Testis (tissue), 3 donors: Measurements from ENCODE around the gene ATL1. TPM values are rescaled to one million over a fixed set of nuclear protein-coding genes. Genes with fewer than 3 reads are reported as not detected.

Experiments used
- DNase-seq: peaks from one replicate; pipeline ENCODE4 v3.0.0-alpha.2; 2019
- H3K27ac ChIP-seq, 2 donors: fragments of 200-600 bp; sonication (generic); one replicate each; pipeline ENCODE4 v1.5.1; 2019
- H3K27me3 ChIP-seq: fragments of 200-600 bp; sonication (generic); one replicate; pipeline ENCODE4 v1.5.1; 2019
- H3K36me3 ChIP-seq: fragments of 200-600 bp; sonication (generic); one replicate; pipeline ENCODE4 v1.5.1; 2017; ENCODE audit warnings: low read depth; ENCODE audit errors: missing control alignments
- H3K4me1 ChIP-seq: fragments of 200-600 bp; sonication (generic); one replicate; pipeline ENCODE4 v1.5.1; 2019
- H3K4me3 ChIP-seq, 2 donors: fragments of 200-600 bp; sonication (generic); one replicate each; pipeline ENCODE4 v1.5.1; 2017 to 2019
- H3K9me3 ChIP-seq: fragments of 200-600 bp; sonication (generic); one replicate; pipeline ENCODE4 v1.5.1; 2017
- CTCF ChIP-seq, 3 experiments: fragments of 450-650 bp in 2 of 3; fragments of 200-600 bp in 1 of 3; sonication (generic) in 1 of 3; IDR thresholded peaks; one replicate each; pipeline ENCODE4 v1.5.1; 2016 to 2019; ENCODE audit warnings: antibody characterized with exemption in 3 of 3, mild to moderate bottlenecking in 2 of 3, moderate library complexity in 1 of 3
- POLR2A ChIP-seq: fragments of 450-650 bp; IDR thresholded peaks from one replicate; pipeline ENCODE4 v1.6.1; 2017; ENCODE audit warnings: antibody characterized with exemption, mild to moderate bottlenecking, moderate library complexity
- WGBS, 2 donors: methylation state at CpG; one replicate each; pipeline ENCODE4 v1.1.5; 2018; 5-methylcytosine and 5-hydroxymethylcytosine counted together
- intact Hi-C: fragments of 100-400 bp; cut with DNase I; formaldehyde crosslinking; loops from one replicate; pipeline ENCODE4 v1.15.1; 2023; ENCODE audit warnings: low total_unique reads
- polyA plus RNA-seq: library from polyadenylated mRNA; stranded (reverse); fragments of 350-450 nt; fragmentation: Illumina TruSeq; extraction: RNeasy Lipid Tissue Mini Kit (QIAGEN cat#74804); gene quantifications from one replicate; pipeline ENCODE4 v1.2.3, GENCODE V29; 2014; ENCODE audit warnings: low read depth, low replicate concordance; ENCODE audit not compliant: insufficient read depth
- total RNA-seq, 2 donors: library from RNA; depleted of rRNA; stranded (reverse); fragments of >200 nt; gene quantifications; one replicate each; pipeline ENCODE4 v1.2.3, GENCODE V29; 2016

Gene ATL1
- total and polyA plus RNA-seq, 3 donors from 2014 or later = 10.0 to 25.1 (median 14.4) TPM

- H3K27ac ChIP-seq = no peak overlapping the region
- TF ChIP-seq CTCF (IDR thresholded peaks at IDR 0.05) = no peak
- TF ChIP-seq POLR2A = no peak
- no peaks in the 10 kb centered on the region for H3K4me1 ChIP-seq
- H3K9me3 ChIP-seq = no peaks in the 10 kb centered on the region
- no peaks in the 10 kb centered on the region for H3K36me3 ChIP-seq
- H3K27me3 ChIP-seq = no peaks in the 10 kb centered on the region
- H3K4me3 ChIP-seq = no peak overlapping the region
- intact Hi-C loops = no loop called here
- 79 to 83% methylated on average over 1 of the region's 1 CpG for WGBS, 2 donors
- DNase-seq = no peak
Measured at GRCh38 chr14:50541159-50541567, 18.8 kb upstream of the ATL1 start.

GRCh38 chr14:50542941-50543418 lies 17.0 kb upstream of the ATL1 start:
- TF ChIP-seq POLR2A (no peak), CTCF (IDR thresholded peaks at IDR 0.05) (peak; percentile 29 to 43 (median 40))
- intact Hi-C loops = no loop called here
- H3K27ac ChIP-seq = no peak overlapping the region
- peak; percentile 56 for DNase-seq
- WGBS, 2 donors = 25 to 55% methylated on average over 2 of the region's 2 CpGs
- H3K4me1 ChIP-seq = no peaks in the 10 kb centered on the region
- H3K36me3 ChIP-seq = no peaks in the 10 kb centered on the region
- no peaks in the 10 kb centered on the region for H3K27me3 ChIP-seq
- no peak overlapping the region for H3K4me3 ChIP-seq
- H3K9me3 ChIP-seq = no peaks in the 10 kb centered on the region

- no peak for DNase-seq
- no peak overlapping the region for H3K4me3 ChIP-seq
- H3K36me3 ChIP-seq = no peaks in the 10 kb centered on the region
- H3K4me1 ChIP-seq = no peaks in the 10 kb centered on the region
- WGBS, 2 donors = 56 to 65% methylated on average over 3 of the region's 3 CpGs
- no peak for TF ChIP-seq POLR2A
- no peak for TF ChIP-seq CTCF (IDR thresholded peaks at IDR 0.05)
- no peaks in the 10 kb centered on the region for H3K27me3 ChIP-seq
- intact Hi-C loops = no loop called here
- H3K9me3 ChIP-seq = no peaks in the 10 kb centered on the region
- no peak overlapping the region for H3K27ac ChIP-seq
Measured at GRCh38 chr14:50544911-50545310, 15.0 kb upstream of the ATL1 start.

GRCh38 chr14:50545618-50546017 lies 14.3 kb upstream of the ATL1 start:
- H3K27ac ChIP-seq = no peak overlapping the region

More at GRCh38 chr14:50545618-50546017, 14.3 kb upstream of the ATL1 start:
- 59 to 65% methylated on average over 3 of the region's 3 CpGs for WGBS, 2 donors
- no peaks in the 10 kb centered on the region for H3K4me1 ChIP-seq
- no peaks in the 10 kb centered on the region for H3K27me3 ChIP-seq
- TF ChIP-seq POLR2A (no peak), CTCF (IDR thresholded peaks at IDR 0.05) (no peak)
- intact Hi-C loops = no loop called here
- H3K36me3 ChIP-seq = no peaks in the 10 kb centered on the region
- no peak for DNase-seq
- no peaks in the 10 kb centered on the region for H3K9me3 ChIP-seq
- H3K4me3 ChIP-seq = no peak overlapping the region
